HEK293T (cell line): ENCODE results near the gene PRDM16.

Experiments
- CTCF ChIA-PET: fragments of 350-600 bp; formaldehyde crosslinking; extraction: SDS; loops from one replicate; lab custom pipeline; 2021; ENCODE audit warnings: antibody characterized with exemption, inconsistent platforms; lab: Yijun Ruan, JAX
- POLR2A ChIA-PET: fragments of 350-600 bp; formaldehyde crosslinking; extraction: SDS; loops from one replicate; lab custom pipeline; 2020; ENCODE audit warnings: antibody characterized with exemption, inconsistent platforms; lab: Yijun Ruan, JAX
- DNase-seq: peaks from one replicate; pipeline ENCODE4 v3.0.0; 2012; ENCODE audit warnings: mixed read lengths; ENCODE audit errors: extremely low spot score
- ARNT ChIP-seq: fragments of 450-650 bp; IDR thresholded peaks from 2 replicates; pipeline ENCODE4 v1.6.1; 2017; ENCODE audit warnings: mild to moderate bottlenecking
- BHLHE40 ChIP-seq: fragments of 450-650 bp; IDR thresholded peaks from 2 replicates; pipeline ENCODE4 v1.6.1; 2016; ENCODE audit warnings: mild to moderate bottlenecking, moderate library complexity, borderline replicate concordance
- CTBP1 ChIP-seq: fragments of 450-650 bp; IDR thresholded peaks from 2 replicates; pipeline ENCODE4 v1.6.1; 2016; ENCODE audit warnings: borderline replicate concordance
- ELF4 ChIP-seq: fragments of 450-650 bp; IDR thresholded peaks from 2 replicates; pipeline ENCODE4 v1.6.1; 2017; ENCODE audit warnings: antibody characterized with exemption
- FOXA1 ChIP-seq: fragments of 450-650 bp; IDR thresholded peaks from 2 replicates; pipeline ENCODE4 v1.6.1; 2016; ENCODE audit warnings: mild to moderate bottlenecking
- FOXK2 ChIP-seq: fragments of 450-650 bp; IDR thresholded peaks from 2 replicates; pipeline ENCODE4 v1.6.1; 2016; ENCODE audit warnings: mild to moderate bottlenecking
- FOXM1 ChIP-seq: fragments of 450-650 bp; IDR thresholded peaks from 2 replicates; pipeline ENCODE4 v1.6.1; 2017; ENCODE audit warnings: mild to moderate bottlenecking, borderline replicate concordance
- HDGF ChIP-seq: fragments of 450-650 bp; IDR thresholded peaks from 2 replicates; pipeline ENCODE4 v1.6.1; 2017; ENCODE audit warnings: antibody characterized with exemption, borderline replicate concordance
- L3MBTL2 ChIP-seq: fragments of 450-650 bp; conservative IDR thresholded peaks from 2 replicates; pipeline ENCODE4 v1.6.1; 2016; ENCODE audit warnings: mild to moderate bottlenecking
- LEF1 ChIP-seq: fragments of 450-650 bp; IDR thresholded peaks from 2 replicates; pipeline ENCODE4 v1.6.1; 2017; ENCODE audit warnings: mild to moderate bottlenecking, borderline replicate concordance
- NFRKB ChIP-seq: fragments of 450-650 bp; IDR thresholded peaks from 2 replicates; pipeline ENCODE4 v1.6.1; 2016; ENCODE audit warnings: mild to moderate bottlenecking, moderate library complexity
- PKNOX1 ChIP-seq: fragments of 450-650 bp; IDR thresholded peaks from 2 replicates; pipeline ENCODE4 v1.6.1; 2016
- SP1 ChIP-seq: fragments of 450-650 bp; IDR thresholded peaks from 2 replicates; pipeline ENCODE4 v1.6.1; 2017
- SUZ12 ChIP-seq: fragments of 450-650 bp; IDR thresholded peaks from 2 replicates; pipeline ENCODE4 v1.6.1; 2016; ENCODE audit warnings: mild to moderate bottlenecking
- TARDBP ChIP-seq: fragments of 450-650 bp; IDR thresholded peaks from 2 replicates; pipeline ENCODE4 v1.6.1; 2016
- ZNF384 ChIP-seq: fragments of 450-650 bp; IDR thresholded peaks from 2 replicates; pipeline ENCODE4 v1.6.1; 2016

Gene PRDM16

DNA sequence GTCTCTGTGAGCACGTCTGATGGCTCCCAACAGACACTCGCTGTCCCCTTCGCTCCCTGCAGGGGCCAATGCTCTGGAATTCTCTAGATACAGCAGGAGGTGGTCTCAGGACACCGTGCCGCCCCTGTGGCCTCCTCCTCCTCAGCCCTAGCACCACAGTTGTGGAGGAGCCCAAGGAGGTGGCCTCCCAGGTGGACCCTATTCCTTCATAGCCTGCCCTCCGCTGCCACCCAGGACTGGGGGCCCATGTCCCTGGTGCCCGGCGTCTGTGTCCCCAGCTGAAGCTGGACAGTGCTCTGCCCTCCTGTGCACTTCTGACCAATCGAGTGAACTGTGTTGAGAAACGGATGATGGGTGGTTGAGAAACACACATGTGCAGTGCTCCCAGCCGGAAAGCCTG, 235.7 kb downstream of the PRDM16 start:
- TF ChIP-seq L3MBTL2 (no peak), LEF1 (no peak), ELF4 (no peak), NFRKB (no peak), SP1 (no peak), FOXM1 (no peak), SUZ12 (no peak), ARNT (no peak), BHLHE40 (no peak), ZNF384 (no peak), CTBP1 (no peak), HDGF (no peak), FOXA1 (no peak), TARDBP (no peak), FOXK2 (no peak), PKNOX1 (no peak)
- POLR2A ChIA-PET = no interaction called here
- DNase-seq = no peak
- CTCF ChIA-PET = no interaction called here

- ChIA-PET POLR2A (no interaction called here), CTCF (no interaction called here)
- DNase-seq = no peak
- no peak for TF ChIP-seq L3MBTL2
- no peak for TF ChIP-seq SUZ12
- no peak for TF ChIP-seq SP1
- TF ChIP-seq FOXK2 = no peak
These were observed 236.2 kb downstream of the PRDM16 start for GRCh38 chr1:3305156-3305555.

- DNase-seq = no peak
- TF ChIP-seq ELF4 (no peak), ARNT (no peak), CTBP1 (no peak), BHLHE40 (no peak), FOXA1 (no peak), FOXM1 (no peak), PKNOX1 (no peak), L3MBTL2 (no peak)
- CTCF ChIA-PET = no interaction called here
- POLR2A ChIA-PET = no interaction called here
These were observed 237.7 kb downstream of the PRDM16 start for GRCh38 chr1:3306583-3307291.

GRCh38 chr1:3307359-3307758, 238.4 kb downstream of the PRDM16 start:
- ChIA-PET CTCF (no interaction called here), POLR2A (no interaction called here)
- DNase-seq = no peak
- TF ChIP-seq ZNF384 = no peak
- TF ChIP-seq CTBP1 = no peak
- no peak for TF ChIP-seq ARNT
- TF ChIP-seq FOXK2 = no peak
- TF ChIP-seq L3MBTL2 = no peak
- TF ChIP-seq LEF1 = no peak
- no peak for TF ChIP-seq PKNOX1
- no peak for TF ChIP-seq FOXA1
- TF ChIP-seq NFRKB = no peak
- TF ChIP-seq ELF4 = no peak
- TF ChIP-seq FOXM1 = no peak
- no peak for TF ChIP-seq BHLHE40
- TF ChIP-seq SUZ12 = no peak
- no peak for TF ChIP-seq TARDBP
- no peak for TF ChIP-seq SP1
- no peak for TF ChIP-seq HDGF

GRCh38 chr1:3308053-3308452, 239.1 kb downstream of the PRDM16 start:
- ChIA-PET POLR2A (no interaction called here), CTCF (no interaction called here)
- TF ChIP-seq LEF1 = no peak

DNA sequence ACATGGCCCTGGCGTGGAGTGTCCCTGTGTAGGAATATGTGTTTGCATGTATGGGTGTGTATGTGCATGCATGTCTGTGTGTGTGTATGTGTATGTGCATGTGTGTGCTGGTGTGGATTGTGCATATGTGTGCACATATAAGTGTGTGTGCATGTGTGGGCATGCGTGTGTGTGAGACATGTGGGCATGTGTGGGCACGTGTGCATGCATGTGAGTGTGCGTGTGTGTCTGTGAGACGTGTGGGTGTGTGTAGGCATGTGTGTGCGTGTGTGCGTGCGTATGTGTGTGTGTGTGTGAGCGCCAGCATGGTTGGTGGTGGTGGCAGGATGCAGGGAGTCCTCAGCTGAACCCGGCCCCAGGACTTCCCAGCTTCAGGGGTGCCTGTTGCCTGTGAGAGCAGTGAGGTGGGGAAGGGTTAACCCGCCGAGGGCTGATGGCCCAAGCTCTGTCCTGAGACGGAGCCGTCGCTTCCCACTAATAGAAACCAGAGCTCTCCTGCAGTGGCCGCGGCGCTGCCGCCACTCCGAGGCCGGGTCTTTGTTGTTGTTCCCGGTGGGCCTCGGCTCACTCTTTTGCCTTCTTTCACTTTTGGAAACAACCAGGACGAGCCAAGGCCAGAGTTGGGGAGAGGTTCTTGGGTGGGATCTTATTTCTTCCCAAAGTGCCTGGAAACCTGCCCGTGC, 241.9 kb downstream of the PRDM16 start:
- POLR2A ChIA-PET = interaction anchor here (2.9 kb wide), 1 partner anchor 12 kb away, joined by 19 read pairs; no protein-coding TSS in a partner anchor
- no peak for DNase-seq
- CTCF ChIA-PET = no interaction called here
- no peak for TF ChIP-seq NFRKB
- TF ChIP-seq BHLHE40 = no peak
- no peak for TF ChIP-seq SUZ12
- no peak for TF ChIP-seq SP1
- no peak for TF ChIP-seq HDGF
- no peak for TF ChIP-seq CTBP1
- no peak for TF ChIP-seq ZNF384
- TF ChIP-seq FOXK2 = no peak
- no peak for TF ChIP-seq FOXM1
- TF ChIP-seq TARDBP = no peak
- TF ChIP-seq ARNT = no peak
- no peak for TF ChIP-seq FOXA1
- no peak for TF ChIP-seq L3MBTL2
- TF ChIP-seq ELF4 = no peak
- no peak for TF ChIP-seq LEF1
- no peak for TF ChIP-seq PKNOX1

More at GRCh38 chr1:3308053-3308452, 239.1 kb downstream of the PRDM16 start:
- DNase-seq = no peak
